GM04504 (cell line): ENCODE data around the gene KLHL22.
"Not testable (repeated sequence)": the region's sequence is repeated elsewhere in the genome, so short reads cannot be mapped to it uniquely, and the experiment has no call there.

Source experiments
- DNase-seq: peaks from one replicate; pipeline ENCODE4 v3.0.0-alpha.2; 2012; ENCODE audit warnings: low read depth

Gene KLHL22

DNA sequence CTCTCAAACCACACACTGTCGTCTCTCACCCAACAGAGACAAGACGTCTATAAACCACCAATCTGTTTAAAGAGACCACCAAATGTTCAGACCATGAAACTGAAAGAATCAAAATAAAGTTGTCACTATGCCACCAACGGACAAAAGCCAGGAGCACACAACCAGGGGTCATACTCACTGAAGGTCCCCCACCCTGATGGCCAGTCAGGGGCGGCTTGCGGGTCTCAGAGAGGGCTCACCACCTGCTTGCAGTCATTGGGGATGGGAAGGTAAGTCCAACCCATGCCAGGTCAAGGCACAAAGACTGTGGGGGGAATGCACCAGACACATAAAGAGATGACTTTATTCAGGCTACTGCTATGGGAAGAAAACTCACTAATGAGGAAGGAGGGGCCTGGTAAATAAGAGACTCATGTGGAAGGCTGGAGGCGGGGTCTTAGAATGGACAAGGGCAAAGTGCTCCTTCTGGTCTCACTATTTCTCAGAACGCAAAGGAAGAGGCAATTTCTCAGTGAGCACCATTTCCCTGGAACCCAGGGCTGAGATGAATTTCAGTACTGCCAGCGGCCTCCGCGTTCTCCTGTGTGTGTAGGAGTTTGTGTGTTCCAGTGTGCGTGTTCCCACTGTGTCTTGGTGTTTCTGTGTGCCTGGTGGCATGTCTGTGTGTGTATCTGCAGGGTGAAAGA lies 75.3 kb downstream of the KLHL22 start:
- no peak for DNase-seq

- DNase-seq = no peak
Measured at GRCh38 chr22:20419664-20419951, 76.0 kb downstream of the KLHL22 start.

- no peak for DNase-seq
Measured at GRCh38 chr22:20418211-20418788, 77.3 kb downstream of the KLHL22 start.

DNA sequence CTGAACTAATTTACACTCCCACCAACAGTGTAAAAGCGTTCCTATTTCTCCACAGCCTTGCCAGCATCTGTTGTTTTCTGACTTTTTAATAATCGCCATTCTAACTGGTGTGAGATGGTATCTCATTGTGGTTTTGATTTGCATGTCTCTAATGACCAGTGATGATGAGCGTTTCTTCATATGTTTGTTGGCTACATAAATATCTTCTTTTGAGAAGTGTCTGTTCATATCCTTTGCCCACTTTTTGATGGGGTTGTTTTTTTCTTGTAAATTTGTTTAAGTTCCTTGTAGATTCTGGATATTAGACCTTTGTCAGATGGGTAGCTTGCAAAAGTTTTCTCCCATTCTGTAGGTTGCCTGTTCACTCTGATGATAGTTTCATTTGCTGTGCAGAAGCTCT lies 79.9 kb downstream of the KLHL22 start:
- DNase-seq = not testable (repeated sequence)

- not testable (repeated sequence) for DNase-seq
Measured at GRCh38 chr22:20415241-20415640, 80.4 kb downstream of the KLHL22 start.

DNA sequence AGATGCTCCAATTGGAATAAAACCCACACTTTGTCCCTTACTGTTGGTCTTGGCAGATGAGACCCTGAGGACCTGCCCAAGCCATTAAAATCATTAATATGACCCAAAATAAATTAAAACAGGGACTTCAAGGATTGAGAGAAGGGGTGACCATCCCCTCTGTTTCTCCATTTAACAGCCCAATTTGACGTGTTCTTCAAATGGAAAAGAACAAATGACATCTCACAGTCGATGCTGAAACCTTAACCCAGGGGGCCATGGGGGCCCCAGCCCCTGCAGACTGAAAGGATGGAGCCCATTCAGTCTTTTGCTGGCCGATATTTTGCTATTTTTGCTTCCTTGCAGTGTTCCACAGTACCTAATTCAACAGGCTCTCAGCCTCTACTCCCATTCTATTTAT lies 81.1 kb downstream of the KLHL22 start:
- DNase-seq = no peak

GRCh38 chr22:20414059-20414440 lies 81.5 kb downstream of the KLHL22 start:
- no peak for DNase-seq

DNA sequence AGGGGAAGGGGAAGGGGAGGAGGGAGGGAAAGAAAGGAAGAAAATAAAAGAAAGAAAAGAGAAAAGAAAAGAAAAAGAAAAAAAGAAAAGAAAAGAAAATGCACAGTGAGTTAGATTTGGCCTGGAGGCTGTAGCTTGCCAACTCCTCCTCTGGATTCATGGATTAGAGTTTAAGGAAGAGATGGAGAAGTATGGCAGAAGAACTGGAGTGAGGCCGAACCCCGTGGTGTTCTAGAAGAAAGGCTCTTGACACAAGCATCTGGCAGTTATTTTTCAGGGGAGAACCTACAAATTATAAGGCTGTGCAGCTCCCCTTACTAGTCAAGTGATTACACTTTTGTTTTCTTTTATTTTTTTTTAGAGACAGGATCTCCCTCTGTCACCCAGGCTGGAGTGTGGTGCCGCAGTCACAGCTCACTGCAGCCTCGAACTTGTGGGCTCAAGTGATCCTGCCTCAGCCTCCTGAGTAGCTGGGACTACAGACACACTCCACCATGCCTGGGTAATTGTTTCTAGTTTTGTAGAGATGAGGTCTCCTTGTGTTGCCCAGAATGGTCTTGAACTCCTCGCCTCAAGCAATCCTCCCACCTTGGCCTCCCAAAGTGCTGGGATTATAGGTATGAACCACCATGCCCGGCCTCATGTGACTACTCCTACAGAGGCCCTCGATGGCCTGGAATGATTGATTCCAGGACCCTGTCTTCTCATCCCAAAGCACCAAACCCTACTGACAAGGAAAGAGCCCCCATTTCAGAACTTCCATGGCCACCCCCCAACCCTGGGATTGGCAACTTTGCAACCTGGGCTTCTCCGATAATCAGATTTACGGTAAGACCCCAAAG lies 82.2 kb downstream of the KLHL22 start:
- DNase-seq = no peak

DNA sequence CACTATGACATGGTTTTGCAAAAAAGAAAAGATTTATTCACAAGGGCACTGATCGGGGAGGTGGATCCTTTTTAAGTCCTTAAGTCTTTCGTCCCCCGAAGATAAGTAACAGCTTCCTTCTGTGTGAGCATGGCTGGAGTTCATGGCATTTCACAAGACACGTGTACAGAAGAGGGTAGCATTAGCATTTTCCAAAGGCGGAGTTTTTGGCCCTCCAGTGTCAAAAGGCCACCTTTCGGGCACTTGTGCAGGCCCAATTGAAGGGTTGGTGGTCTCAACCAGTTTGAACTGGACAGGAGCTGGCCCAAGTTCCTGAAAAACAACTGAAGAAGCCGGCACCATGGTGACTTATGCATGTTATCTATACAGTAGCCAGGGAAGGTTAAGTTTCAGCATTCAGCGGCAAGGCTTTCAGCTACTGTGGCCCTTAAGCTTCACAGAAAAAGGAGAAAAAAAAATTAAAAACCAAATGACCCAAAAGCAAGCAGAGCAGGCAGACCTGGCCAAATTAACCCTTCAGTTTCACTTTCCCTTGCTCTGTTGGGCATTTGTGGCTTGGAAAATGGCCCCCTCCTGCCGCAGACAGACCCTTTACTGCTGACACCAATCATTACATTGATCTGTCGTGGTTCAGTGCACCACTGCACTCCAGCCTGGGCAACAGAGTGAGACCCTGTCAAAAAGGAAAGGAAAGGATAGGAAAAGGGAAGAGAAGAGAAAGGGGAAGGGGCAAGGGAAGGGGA lies 83.0 kb downstream of the KLHL22 start:
- no peak for DNase-seq

GRCh38 chr22:20409385-20409784 lies 86.2 kb downstream of the KLHL22 start:
- DNase-seq = not testable (repeated sequence)

DNA sequence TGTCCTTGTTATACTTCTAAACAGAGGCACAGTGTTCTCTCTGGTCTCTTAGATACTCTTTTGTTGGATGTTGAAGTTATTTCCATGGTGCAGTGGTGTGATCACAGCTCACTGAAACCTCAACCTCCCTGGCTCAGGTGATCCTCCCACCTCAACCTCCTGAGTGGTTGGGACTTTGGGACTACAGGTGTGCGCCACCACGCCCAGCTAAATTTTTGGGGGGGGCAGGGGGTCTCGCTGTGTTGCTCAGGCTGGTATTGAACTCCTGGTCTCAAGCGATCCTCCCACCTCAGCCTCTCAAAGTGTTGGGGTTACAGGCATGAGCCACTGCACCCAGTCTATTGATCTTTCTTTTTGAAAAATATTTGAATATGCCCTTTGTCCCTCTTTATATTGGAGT lies 86.7 kb downstream of the KLHL22 start:
- no peak for DNase-seq

DNA sequence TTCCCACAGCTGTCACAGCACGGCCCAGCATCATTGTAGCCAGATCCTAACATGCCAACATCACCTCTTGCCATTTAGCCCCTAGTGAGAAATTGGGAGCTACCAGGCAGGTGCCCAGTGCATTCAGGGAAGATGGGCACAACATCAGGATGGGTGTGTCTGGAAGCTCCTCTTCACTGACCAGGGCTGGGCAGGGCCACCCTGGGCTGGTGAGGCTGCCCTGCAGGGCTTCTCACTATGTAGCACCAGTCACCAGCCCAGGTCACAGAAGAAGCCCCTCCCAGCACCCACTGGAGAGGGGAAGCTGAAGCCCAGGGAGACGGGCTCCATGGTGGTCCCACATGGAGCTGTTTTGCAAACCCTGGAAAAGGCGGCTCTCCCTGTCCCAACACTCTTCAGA lies 87.8 kb downstream of the KLHL22 start:
- DNase-seq = no peak

DNA sequence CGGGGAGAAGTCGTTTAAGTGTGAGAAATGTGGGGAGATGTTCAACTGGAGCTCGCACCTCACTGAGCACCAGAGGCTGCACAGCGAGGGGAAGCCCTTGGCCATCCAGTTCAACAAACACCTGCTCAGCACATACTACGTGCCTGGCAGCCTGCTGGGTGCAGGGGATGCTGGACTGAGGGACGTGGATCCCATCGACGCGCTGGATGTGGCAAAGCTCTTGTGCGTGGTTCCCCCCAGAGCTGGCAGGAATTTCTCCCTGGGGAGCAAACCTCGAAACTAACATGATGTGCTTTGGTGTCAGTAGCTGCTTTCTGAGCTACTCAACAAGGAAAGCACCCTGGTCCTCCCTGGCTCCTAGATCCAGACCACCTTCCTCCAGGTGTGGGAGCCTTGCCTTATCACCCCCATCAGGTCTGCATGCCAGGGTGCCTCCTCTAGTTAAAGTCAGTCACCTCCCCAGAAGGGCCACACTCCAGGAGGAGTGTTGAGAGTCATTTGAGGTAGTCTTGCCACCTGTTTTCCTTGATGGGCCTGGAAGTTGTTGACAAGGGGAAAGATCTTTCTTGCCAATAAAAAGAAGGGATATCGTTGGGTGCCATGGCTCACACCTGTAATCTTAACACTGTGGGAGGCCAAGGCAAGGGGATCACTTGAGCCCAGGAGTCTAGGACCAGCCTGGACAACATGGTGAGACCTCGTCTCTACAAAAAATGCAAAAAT lies 88.7 kb downstream of the KLHL22 start:
- no peak for DNase-seq

DNA sequence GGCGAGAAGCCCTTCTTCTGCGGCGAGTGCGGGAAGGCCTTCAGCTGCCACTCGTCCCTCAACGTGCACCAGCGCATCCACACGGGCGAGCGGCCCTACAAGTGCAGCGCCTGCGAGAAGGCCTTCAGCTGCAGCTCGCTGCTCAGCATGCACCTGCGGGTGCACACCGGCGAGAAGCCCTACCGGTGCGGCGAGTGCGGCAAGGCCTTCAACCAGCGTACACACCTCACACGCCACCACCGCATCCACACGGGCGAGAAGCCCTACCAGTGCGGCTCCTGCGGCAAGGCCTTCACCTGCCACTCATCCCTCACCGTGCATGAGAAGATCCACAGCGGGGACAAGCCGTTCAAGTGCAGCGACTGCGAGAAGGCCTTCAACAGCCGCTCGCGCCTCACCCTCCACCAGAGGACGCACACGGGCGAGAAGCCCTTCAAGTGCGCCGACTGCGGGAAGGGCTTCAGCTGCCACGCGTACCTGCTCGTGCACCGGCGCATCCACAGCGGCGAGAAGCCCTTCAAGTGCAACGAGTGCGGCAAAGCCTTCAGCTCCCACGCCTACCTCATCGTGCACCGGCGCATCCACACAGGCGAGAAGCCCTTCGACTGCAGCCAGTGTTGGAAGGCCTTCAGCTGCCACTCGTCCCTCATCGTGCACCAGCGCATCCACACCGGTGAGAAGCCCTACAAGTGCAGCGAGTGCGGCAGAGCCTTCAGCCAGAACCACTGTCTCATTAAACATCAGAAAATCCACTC lies 89.5 kb downstream of the KLHL22 start:
- DNase-seq = no peak

GRCh38 chr22:20405291-20405930 lies 90.2 kb downstream of the KLHL22 start:
- DNase-seq = no peak

DNA sequence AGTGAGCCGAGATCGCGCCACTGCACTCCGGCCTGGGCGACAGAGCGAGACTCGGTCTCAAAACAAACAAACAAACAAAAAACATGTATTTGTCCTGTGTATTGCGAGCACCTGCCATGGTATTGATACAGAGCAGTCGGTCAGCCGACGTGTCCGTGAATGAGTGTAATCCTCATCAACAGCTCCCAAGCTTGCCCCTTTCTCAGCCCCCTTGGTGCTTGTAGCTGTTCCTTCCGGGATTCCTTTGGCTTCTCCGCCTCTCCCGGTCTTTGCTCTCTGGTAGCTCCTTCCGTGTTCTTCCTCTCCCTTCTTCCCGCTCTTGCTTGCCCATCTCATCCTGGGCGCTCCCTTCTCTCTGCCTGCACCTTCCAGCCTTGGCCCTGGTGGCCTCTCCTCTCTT lies 90.7 kb downstream of the KLHL22 start:
- no peak for DNase-seq

- DNase-seq = no peak
Measured at GRCh38 chr22:20403779-20404140, 91.8 kb downstream of the KLHL22 start.

GRCh38 chr22:20402960-20403778 lies 92.4 kb downstream of the KLHL22 start:
- DNase-seq = no peak

GRCh38 chr22:20401376-20402014 lies 94.1 kb downstream of the KLHL22 start:
- no peak for DNase-seq
